OCI-M2 (cell line): ENCODE results near the gene BABAM2.

Experiments used
- DNase-seq: peaks from one replicate; lab custom pipeline; 2025; ENCODE audit not compliant: unreplicated experiment; lab: John Stamatoyannopoulos, UW

The BABAM2 gene

GRCh38 chr2:28185153-28185552 lies 294.6 kb downstream of the BABAM2 start:
- DNase-seq: no peak

- no peak for DNase-seq
These were observed 295.4 kb downstream of the BABAM2 start for GRCh38 chr2:28185891-28186290.

- no peak for DNase-seq
These were observed 296.7 kb downstream of the BABAM2 start for GRCh38 chr2:28187186-28187585.

- DNase-seq: no peak
These were observed 297.9 kb downstream of the BABAM2 start for GRCh38 chr2:28188436-28188835.

- no peak for DNase-seq
These were observed 303.3 kb downstream of the BABAM2 start for GRCh38 chr2:28193630-28194403.

- DNase-seq: no peak
These were observed 309.6 kb downstream of the BABAM2 start for GRCh38 chr2:28199995-28200679.

- no peak for DNase-seq
These were observed 311.2 kb downstream of the BABAM2 start for GRCh38 chr2:28201671-28202180.

- no peak for DNase-seq
These were observed 312.2 kb downstream of the BABAM2 start for GRCh38 chr2:28202719-28203118.

- no peak for DNase-seq
These were observed 316.2 kb downstream of the BABAM2 start for GRCh38 chr2:28206762-28207161.

GRCh38 chr2:28209261-28209691 lies 318.7 kb downstream of the BABAM2 start:
- no peak for DNase-seq

GRCh38 chr2:28209864-28210263 lies 319.3 kb downstream of the BABAM2 start:
- no peak for DNase-seq

GRCh38 chr2:28210535-28210934 lies 320.0 kb downstream of the BABAM2 start:
- DNase-seq: no peak

- DNase-seq: no peak
These were observed 325.8 kb downstream of the BABAM2 start for GRCh38 chr2:28216331-28216730.

- no peak for DNase-seq
These were observed 326.7 kb downstream of the BABAM2 start for GRCh38 chr2:28217042-28217740.

GRCh38 chr2:28219138-28219537 lies 328.6 kb downstream of the BABAM2 start:
- DNase-seq: no peak

GRCh38 chr2:28219758-28220368 lies 329.3 kb downstream of the BABAM2 start:
- no peak for DNase-seq

GRCh38 chr2:28224648-28225472 lies 334.3 kb downstream of the BABAM2 start:
- DNase-seq: no peak

- no peak for DNase-seq
These were observed 335.0 kb downstream of the BABAM2 start for GRCh38 chr2:28225473-28226080.

GRCh38 chr2:28226558-28226957 lies 336.0 kb downstream of the BABAM2 start:
- no peak for DNase-seq

GRCh38 chr2:28227498-28227897 lies 337.0 kb downstream of the BABAM2 start:
- no peak for DNase-seq
